ENCODE measurements around the gene ABCA13. TPM values are rescaled to one million over a fixed set of nuclear protein-coding genes. Genes with fewer than 3 reads are reported as not detected.

ABCA13 gene
- total RNA-seq, 1 experiment from 2014 or later, result 2.1 TPM

DNA sequence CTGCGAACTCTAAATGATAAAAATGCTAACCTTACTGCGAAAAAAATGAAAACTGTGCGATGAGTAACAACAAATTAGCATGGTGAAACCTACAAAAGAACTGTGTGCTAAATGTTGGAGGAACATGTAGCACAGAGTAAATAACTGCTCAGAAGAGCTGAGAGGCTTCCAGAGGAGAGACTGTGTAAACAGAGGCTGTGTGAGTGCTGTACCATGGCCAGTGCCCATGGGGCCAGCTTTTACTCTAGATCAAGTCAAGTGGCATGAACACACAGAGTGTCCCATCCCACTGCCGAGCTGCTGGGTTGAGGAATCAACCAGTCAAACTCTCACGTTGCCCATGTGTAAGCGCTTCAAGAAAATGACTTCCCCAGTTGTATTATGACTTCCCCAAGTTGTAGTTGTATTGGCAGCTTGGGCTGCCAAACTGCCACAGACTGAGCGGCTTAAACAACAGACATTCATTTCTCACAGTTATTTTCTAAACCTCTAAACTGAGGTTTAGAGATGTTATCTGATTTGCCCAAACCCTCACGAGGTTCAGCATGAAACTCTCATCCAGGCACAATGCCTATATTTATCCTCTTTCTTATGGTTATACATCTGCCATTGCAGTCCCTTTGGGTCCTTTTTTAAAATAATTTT lies 270.7 kb downstream of the ABCA13 start:
- no peak for ATAC-seq
- Histone ChIP-seq H3F3A (ENCODE audit: low read length, unreplicated experiment) (no peaks in the 10 kb centered on the region), H3K27me3 (ENCODE audit: low read length) (no peaks in the 10 kb centered on the region), H3K4me3 (ENCODE audit: low read length) (no peak overlapping the region), H3K4me2 (ENCODE audit: low read length) (no peak overlapping the region), H3K9ac (ENCODE audit: low read length) (no peak overlapping the region), H4K20me1 (ENCODE audit: low read length) (no peaks in the 10 kb centered on the region), H2AFZ (ENCODE audit: low read length) (no peak overlapping the region), H3K36me3 (ENCODE audit: low read depth, low read length) (no peaks in the 10 kb centered on the region), H3K9me3 (ENCODE audit: low read length) (no peaks in the 10 kb centered on the region), H3K27ac (ENCODE audit: low read length) (no peak overlapping the region), H3K4me1 (ENCODE audit: insufficient read depth, low read length) (peaks cover 5% of the 10 kb centered on the region; the same call in 1 of the 2 replicates), H3K79me2 (ENCODE audit: low read length) (no peaks in the 10 kb centered on the region), H3K9me2 (replicated peaks; ENCODE audit: low read length) (no peaks in the 10 kb centered on the region)
- intact Hi-C loops (cut with micrococcal nuclease), result no loop called here
- no peak for DNase-seq
- no TSS peak for BruUV-seq (replicated peaks)
- TF ChIP-seq, protein P1, sequence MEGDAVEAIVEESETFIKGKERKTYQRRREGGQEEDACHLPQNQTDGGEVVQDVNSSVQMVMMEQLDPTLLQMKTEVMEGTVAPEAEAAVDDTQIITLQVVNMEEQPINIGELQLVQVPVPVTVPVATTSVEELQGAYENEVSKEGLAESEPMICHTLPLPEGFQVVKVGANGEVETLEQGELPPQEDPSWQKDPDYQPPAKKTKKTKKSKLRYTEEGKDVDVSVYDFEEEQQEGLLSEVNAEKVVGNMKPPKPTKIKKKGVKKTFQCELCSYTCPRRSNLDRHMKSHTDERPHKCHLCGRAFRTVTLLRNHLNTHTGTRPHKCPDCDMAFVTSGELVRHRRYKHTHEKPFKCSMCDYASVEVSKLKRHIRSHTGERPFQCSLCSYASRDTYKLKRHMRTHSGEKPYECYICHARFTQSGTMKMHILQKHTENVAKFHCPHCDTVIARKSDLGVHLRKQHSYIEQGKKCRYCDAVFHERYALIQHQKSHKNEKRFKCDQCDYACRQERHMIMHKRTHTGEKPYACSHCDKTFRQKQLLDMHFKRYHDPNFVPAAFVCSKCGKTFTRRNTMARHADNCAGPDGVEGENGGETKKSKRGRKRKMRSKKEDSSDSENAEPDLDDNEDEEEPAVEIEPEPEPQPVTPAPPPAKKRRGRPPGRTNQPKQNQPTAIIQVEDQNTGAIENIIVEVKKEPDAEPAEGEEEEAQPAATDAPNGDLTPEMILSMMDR (conservative IDR thresholded peaks at IDR 0.05; ENCODE audit: low read depth, low read length), result no peak
- TF ChIP-seq EZH2phosphoT487 (IDR thresholded peaks at IDR 0.05; ENCODE audit: borderline replicate concordance, low read length), result no peak
- no peak for TF ChIP-seq EZH2 (IDR thresholded peaks at IDR 0.05; ENCODE audit: low read length, unreplicated experiment)
- ChIA-PET CTCF (no interaction called here), POLR2A (ENCODE audit: unreplicated experiment) (no interaction called here)

DNA sequence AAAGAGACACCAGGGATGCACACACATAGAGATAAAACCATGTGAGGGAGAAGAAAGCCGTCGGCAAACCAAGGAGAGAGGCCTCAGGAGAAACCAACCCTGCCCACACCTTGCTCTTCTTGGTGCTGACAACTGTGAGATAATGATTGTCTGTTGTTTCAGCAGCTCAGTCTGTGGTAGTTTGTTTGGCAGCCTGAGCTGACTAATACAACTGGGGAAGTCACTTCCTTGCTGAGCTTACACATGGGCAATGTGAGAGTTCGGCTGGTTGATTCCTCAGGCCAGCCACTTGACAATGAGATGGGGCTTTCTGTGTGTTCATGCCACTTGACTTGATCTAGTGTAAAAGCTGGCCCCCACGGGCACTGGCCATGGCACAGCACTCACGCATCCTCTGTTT lies 271.8 kb downstream of the ABCA13 start:
- Histone ChIP-seq H4K20me1 (ENCODE audit: low read length) (no peaks in the 10 kb centered on the region), H3K36me3 (ENCODE audit: low read depth, low read length) (no peaks in the 10 kb centered on the region), H3K4me3 (ENCODE audit: low read length) (no peak overlapping the region), H3K9me3 (ENCODE audit: low read length) (no peaks in the 10 kb centered on the region), H2AFZ (ENCODE audit: low read length) (no peak overlapping the region), H3K79me2 (ENCODE audit: low read length) (no peaks in the 10 kb centered on the region), H3K27me3 (ENCODE audit: low read length) (no peaks in the 10 kb centered on the region), H3F3A (ENCODE audit: low read length, unreplicated experiment) (no peaks in the 10 kb centered on the region), H3K27ac (ENCODE audit: low read length) (no peak overlapping the region), H3K4me1 (ENCODE audit: insufficient read depth, low read length) (peaks cover under 1% of the 10 kb centered on the region; the same call in 1 of the 2 replicates), H3K9me2 (replicated peaks; ENCODE audit: low read length) (no peaks in the 10 kb centered on the region), H3K9ac (ENCODE audit: low read length) (no peak overlapping the region), H3K4me2 (ENCODE audit: low read length) (no peak overlapping the region)
- TF ChIP-seq, protein P1 (conservative IDR thresholded peaks at IDR 0.05; ENCODE audit: low read depth, low read length), result no peak
- TF ChIP-seq EZH2 (IDR thresholded peaks at IDR 0.05; ENCODE audit: low read length, unreplicated experiment), result no peak
- no peak for TF ChIP-seq EZH2phosphoT487 (IDR thresholded peaks at IDR 0.05; ENCODE audit: borderline replicate concordance, low read length)
- CTCF ChIA-PET, result no interaction called here
- no TSS peak for BruUV-seq (replicated peaks)
- ATAC-seq, result peak; percentile 37; the same call in 1 of the 2 replicates
- POLR2A ChIA-PET (ENCODE audit: unreplicated experiment), result no interaction called here
- no peak for DNase-seq
- intact Hi-C loops (cut with micrococcal nuclease), result no loop called here

DNA sequence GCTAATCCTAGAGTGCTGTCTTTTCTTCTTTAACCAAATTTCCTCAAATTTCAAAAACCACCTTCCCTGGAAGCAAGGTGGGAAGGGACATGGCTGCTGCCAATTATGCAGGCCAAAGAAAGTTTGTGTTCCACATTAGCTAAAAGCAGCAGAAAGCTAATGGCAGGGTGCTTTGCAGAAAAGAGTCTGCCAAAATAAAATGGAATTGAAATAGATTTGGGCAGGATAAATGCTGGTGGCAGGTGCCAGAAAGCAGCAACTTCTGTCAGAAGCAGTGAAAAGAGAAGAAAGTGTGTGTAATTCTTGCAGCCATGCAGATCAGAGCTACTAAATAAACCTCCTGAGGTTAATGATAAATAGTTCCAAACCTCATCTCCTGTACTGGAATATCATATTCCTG lies 275.5 kb downstream of the ABCA13 start:
- TF ChIP-seq, protein P1 (conservative IDR thresholded peaks at IDR 0.05; ENCODE audit: low read depth, low read length), result no peak
- no peak for TF ChIP-seq EZH2 (IDR thresholded peaks at IDR 0.05; ENCODE audit: low read length, unreplicated experiment)
- TF ChIP-seq EZH2phosphoT487 (IDR thresholded peaks at IDR 0.05; ENCODE audit: borderline replicate concordance, low read length), result no peak
- no peaks in the 10 kb centered on the region for H3K36me3 ChIP-seq (ENCODE audit: low read depth, low read length)
- no peaks in the 10 kb centered on the region for H3K9me3 ChIP-seq (ENCODE audit: low read length)
- CTCF ChIA-PET, result no interaction called here
- no peak for DNase-seq
- no peak for ATAC-seq
- intact Hi-C loops (cut with micrococcal nuclease), result no loop called here
- POLR2A ChIA-PET (ENCODE audit: unreplicated experiment), result no interaction called here
- H3K27me3 ChIP-seq (ENCODE audit: low read length), result no peaks in the 10 kb centered on the region
- H3K9ac ChIP-seq (ENCODE audit: low read length), result no peak overlapping the region
- H3K27ac ChIP-seq (ENCODE audit: low read length), result no peak overlapping the region
- no peaks in the 10 kb centered on the region for H3K9me2 ChIP-seq (replicated peaks; ENCODE audit: low read length)
- H3K4me2 ChIP-seq (ENCODE audit: low read length), result no peak overlapping the region
- no peaks in the 10 kb centered on the region for H3K79me2 ChIP-seq (ENCODE audit: low read length)
- H3F3A ChIP-seq (ENCODE audit: low read length, unreplicated experiment), result no peaks in the 10 kb centered on the region
- BruUV-seq (replicated peaks), result no TSS peak
- no peaks in the 10 kb centered on the region for H3K4me1 ChIP-seq (ENCODE audit: insufficient read depth, low read length)
- no peak overlapping the region for H3K4me3 ChIP-seq (ENCODE audit: low read length)
- H2AFZ ChIP-seq (ENCODE audit: low read length), result no peak overlapping the region
- H4K20me1 ChIP-seq (ENCODE audit: low read length), result no peaks in the 10 kb centered on the region

Measured in PC-3 (cell line).